ENCODE measurements around the gene HOXA4.

Gene HOXA4

GRCh38 chr7:27156916-27157701 lies 26.6 kb upstream of the HOXA4 start:
- no peak for DNase-seq

DNA sequence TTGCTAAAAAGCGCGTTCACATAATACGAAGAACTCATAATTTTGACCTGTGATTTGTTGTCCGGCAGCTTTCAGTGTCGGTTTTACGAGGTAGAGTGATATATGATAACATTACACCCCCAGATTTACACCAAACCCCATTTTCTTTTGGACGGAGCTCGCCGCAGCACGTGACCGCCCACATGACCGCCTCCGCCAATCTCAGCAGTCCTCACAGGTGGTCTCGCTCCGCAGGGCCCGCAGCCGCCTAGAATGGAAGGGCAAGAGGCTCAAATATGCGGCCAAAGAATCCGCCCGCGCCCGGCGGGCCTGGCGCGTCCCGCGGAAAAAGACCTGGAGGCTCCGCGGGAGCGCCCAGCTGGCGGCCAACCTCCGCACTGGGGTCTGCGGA lies 25.9 kb upstream of the HOXA4 start, which contains the start of gene HOXA7:
Gene HOXA7 (minus strand): TSS at position 168 of the 391 bp plus-strand sequence. CDS start 130 bp downstream, at position 38.
- DNase-seq = no peak

DNA sequence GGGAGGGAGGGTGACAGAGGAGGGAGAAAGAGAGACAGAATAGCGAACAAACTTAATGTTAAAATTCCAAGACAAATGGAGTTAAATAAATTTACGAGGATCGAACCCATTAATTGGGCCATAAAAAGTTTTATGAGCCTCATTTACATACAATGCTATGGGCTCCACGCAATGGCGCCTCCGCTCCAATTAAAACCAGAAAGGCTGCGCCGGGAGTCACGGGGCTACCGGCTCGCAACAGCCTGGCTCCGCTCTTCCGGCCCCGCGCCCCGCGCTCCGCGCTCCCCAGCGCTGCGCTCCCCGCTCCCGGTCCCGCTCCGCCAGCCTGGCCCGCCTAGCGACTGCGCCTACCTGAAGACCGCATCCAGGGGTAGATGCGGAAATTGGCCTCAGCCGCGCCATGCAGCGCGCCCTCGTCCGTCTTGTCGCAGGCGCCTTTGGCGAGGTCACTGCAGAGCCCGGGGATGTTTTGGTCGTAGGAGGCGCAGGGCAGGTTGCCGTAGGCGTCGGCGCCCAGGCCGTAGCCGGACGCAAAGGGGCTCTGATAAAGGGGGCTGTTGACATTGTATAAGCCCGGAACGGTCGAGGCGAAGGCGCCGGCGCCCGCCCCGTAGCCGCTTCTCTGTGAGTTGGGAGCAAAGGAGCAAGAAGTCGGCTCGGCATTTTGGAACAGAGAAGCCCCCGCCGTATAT lies 25.4 kb upstream of the HOXA4 start:
- no peak for DNase-seq

DNA sequence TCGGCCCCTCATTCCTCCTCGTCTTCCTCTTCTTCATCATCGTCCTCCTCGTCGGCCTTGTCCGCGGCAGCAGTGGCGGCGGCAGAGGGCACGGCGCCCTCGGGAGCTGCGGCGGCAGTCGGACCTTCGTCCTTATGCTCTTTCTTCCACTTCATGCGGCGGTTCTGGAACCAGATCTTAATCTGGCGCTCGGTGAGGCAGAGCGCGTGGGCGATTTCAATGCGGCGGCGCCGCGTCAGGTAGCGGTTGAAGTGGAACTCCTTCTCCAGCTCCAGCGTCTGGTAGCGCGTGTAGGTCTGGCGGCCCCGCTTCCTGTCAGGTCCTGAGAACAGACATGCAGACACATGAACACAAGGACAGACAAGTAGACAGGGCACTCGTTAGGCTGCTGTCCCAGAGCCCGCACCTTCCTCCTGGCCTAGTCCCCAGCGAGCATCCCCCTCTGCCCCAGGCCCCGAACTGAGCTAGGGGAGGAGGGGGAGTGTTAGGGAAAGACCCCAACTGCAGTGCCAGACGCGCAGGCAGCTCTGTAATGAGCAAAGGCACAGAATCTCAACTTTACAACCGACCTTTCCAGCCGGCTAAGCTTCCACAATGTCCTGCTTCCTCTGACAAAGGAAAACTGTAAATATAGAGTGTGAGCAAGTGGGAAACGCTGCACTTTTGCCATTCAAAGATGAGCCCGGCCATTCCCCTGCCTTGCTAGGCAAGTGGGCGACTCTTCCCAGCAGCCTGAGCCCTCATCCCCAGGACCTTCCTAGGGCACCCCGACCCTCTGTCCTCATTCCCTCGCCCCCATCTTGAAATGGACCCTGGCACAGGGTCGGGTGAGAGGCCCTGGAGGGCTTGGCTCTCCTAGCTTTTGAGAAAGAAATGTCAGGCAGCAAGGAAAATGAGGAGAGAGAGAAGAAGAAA lies 24.6 kb upstream of the HOXA4 start:
- no peak for DNase-seq

DNA sequence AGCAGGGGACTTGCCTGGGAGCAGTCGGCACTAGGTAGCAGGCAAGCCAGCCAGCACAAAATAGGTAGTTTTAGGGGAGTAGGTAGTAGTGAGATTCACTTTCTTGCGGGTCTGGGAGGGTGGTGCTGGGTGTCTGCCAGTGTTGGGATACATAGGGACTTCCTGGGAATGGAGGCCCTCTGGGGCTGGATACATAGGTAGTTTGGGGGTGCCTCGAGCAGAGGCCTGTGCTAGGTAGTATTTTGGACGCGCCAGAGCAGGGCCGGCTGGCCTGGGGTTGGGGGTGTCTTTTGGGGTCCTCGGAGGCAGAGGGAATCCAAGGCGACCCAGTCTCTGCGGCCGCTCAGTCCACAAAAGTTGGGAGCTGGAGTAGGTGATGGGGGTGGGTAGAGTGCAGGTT lies 23.8 kb upstream of the HOXA4 start:
- DNase-seq = no peak

- no peak for DNase-seq
Observed at GRCh38 chr7:27153526-27153925, 23.0 kb upstream of the HOXA4 start.

GRCh38 chr7:27152816-27153442 lies 22.4 kb upstream of the HOXA4 start:
- DNase-seq = no peak

GRCh38 chr7:27151931-27152815 lies 21.6 kb upstream of the HOXA4 start, which contains the start of gene HOXA3:
HOXA3 (minus strand) TSS chr7:27152583; CDS start chr7:27110640, 41,943 bp downstream.
- no peak for DNase-seq

DNA sequence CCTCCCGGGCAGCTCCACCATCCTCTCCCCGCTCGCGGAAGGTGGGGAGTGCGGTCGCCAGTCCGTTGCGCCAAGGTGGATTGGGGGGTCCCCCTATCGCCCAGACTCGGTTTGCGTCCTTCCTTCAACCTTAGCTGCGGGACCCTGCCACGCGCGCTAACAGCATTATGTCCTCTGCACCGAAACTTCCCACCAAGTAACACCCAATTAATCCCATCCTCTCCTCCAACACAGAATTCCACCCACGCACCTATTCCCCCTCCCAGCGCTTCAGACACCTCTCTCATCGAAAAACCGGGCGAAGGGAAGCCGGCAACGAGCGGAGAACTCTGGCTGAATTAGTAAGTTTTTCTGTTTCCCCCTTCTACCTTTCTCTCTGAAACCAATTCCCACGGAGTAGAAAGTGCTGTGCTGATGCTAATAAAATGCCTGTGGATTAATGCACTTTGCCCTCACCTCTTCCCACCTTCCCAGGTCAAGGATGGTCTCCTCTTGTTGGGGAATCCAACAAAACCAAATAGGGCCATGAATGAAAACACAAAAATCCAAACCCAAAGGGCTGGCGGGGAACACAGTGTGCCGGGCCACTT lies 20.9 kb upstream of the HOXA4 start:
- DNase-seq = no peak

DNA sequence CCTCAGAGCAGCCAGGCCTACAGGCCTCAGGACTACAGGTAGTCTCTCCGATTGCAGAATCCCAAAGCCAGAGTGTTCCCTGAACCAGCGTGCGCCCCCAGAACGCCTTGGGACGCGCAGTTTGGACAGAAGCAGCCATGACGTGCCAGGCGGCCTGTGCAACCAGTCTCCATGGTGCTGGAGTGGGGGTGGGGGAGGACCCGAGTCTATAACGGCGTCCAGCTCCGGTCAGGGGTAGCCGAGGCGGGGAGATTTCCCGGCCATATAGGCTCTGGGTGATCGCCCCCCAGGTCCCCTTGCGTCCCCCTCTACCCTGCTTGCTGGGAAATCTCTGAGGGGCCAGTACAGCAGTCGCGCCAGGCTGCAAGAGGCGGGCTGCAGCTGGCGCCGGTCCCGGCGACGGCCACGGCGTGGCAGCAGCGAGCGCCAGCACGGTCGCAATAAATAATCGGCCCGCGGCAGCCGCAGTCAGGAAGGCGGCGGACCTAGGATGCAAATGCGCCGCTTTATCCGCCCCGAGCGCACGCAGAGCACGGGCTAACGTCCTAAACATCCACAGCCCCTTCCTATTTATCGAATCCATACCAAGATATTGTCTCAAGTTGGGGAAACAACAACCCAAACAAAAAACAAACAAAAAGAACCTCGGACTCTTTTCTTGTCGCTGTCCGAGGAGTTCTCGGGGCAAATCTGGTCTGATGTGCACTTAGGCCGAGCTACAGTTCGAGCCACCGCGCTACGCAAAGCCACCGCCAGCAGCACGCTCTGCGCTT lies 20.2 kb upstream of the HOXA4 start:
- DNase-seq = no peak

DNA sequence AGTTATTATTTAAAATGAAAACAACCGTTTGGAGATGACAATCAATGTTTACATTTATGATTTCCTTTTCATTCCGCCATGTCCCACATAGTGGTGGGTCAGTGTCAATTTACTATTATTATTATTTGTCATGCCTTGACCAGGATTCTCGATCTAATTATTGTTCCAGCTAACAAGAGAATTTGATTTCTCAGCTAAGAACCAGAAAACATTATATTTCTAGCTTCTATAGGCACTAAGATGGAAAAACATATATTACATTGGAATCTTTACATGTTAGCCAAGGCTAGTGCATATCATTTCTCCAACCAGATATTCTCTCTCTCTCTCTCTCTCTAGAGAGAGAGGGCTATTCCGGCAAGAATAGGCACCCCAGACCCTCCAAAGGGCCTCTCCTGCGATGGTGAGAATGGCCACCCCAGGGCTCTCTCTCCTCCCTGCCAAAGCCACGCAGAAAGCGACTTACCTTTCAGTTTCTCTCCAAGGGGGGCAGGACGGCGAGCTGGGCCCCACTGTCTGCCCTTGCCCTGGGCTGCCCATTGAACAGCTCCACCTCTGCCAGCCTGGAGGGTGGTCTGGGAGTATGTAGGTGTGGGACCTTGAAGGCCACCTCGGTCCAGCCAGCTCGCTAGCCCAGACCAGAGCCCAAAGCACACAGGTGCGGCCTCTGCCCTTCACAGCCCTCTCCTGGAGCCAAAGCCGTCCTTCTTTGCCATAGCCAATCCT lies 19.4 kb upstream of the HOXA4 start:
- no peak for DNase-seq

DNA sequence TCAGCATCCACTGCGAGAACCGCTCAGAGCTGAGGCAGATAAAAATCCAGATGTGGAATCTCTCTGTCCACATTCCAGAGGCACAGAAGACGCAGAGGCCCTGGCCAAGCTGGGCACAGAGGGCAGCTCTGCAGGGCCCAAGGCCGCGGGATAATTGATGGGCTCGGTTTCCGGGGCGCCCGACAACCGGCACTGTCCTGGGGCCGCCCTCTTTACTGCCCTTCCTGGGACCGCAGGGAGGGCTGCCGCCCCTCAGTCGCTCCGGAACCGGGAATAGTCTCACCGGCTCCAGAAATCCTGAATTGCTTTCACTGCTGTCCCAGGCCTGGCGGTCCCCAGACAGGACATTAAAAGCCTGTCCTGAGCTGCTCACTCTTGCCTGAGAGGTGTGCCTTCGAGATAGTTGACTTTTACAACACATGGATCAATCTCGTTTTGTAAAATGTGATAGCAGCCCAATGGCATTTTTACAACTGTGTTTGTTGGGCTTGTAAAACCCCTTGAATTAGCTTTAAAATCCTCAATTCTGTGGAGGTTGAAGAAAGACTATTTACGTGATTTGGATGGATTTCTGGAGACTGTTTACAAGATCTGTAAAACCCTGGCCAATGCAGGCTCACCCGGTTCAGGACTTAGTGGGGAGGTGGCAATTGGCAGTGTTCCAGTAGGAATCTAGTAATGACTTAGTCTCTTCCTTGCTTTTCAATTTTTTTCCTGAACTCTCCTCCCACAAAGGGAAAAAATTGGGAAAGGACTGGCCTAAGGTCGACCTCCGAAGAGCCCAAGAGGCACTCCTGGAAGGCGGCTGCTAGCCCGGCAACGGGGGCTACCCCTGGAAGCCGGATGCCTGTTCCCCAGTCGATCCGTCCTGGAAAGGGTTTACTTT lies 18.4 kb upstream of the HOXA4 start:
- no peak for DNase-seq

DNA sequence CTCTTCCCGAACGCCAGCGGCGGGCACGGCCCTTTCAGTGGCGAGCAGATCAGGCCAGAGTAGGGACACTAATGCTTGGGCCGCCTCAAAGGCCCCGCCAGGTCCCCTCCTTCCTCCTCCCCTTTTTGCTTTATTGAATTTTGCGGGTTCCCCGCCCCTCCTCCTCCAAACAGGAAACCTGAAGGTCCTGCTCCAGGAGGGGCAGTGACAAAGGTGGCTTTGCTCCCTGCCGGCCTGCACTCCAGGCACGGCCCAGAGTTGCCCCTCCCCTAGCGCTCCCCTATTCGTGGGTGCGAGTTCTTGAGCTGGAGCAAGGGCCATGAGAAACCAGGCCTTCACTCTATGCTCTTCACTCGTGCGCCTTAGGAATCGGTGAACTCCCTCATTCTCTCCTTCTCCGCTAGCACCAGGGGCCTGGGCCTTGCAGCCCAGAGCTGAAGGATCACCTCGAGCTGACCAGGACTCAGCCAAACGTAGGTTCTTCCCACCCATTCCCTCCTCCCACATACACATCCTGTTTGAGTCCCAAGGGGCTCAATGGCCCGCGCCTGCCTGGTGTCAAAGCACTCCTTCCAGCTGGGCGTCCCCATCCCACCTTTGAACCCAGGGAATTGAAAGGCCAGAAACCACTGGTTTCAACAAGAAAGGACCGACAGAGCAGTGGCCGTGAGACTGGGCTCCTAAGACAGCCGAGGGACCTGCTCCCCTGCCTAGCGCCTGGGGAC lies 17.6 kb upstream of the HOXA4 start:
- DNase-seq = no peak

DNA sequence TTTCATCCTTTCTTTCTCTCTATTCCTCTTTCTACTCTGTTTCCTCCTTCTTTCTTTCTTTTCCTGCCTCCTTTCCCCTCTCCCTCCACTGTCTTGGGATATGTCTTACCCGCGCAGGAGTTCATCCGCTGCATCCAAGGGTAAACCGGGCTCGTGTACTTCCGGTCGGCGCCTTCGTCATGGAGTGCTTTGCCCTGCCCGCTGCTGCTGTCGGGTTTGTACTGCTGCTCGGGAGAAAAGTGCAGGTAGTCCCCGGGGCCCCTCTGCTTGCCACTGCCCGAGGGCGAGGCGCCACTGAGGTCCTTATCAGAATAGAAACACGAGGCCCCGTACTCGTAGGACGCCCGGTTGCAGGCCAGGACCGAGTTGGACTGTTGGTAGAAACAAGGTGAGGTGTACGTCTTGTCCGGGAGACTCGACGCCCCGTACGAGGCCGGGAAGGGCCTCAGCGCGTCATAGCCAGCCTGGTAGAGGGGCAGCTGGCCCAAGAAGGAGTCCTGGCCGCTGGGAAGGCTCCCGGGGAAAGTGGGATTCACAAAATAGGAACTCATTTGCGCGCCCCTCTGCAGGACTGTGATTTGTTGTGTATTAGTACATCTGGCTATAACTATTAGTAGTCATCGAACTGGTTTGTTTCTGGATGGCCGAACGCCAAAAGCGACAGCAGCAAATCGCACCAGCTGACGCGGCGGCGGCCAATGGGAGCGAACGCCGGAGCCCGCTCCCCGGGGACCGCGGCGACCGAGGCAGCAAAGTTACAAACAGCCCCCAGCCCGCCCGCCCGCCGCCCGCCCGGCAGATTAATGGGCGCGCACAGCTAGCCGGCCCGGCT lies 16.9 kb upstream of the HOXA4 start, which contains the start of gene HOXA6:
Gene HOXA6 (minus strand): TSS at position 576 of the 832 bp plus-strand sequence. CDS start 25 bp downstream, at position 551.
- DNase-seq = no peak

- no peak for DNase-seq
Observed at GRCh38 chr7:27146491-27147198, 16.1 kb upstream of the HOXA4 start.

DNA sequence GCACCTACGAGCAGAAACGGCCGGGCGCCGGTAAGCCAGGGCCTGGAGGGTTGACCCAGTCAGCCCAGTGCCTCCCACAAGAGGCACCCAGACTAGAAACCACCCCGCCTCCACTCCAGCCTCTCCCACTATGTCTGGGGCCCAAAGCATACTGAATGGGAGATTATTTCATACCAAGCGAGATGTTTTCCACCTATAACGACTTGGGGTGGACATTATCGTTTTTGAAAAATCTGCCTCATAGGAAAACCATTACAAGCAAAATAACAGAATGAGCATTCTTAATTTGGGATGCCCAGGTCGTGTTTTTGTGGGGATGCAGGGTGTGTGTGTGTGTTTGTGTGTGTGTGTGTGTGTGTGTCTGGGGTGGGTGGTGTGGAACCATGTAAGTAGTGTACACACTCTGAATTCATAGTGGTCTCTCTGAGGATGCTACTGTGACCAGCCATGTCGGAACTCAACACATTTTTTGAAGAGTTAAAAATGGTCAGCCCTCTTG lies 15.4 kb upstream of the HOXA4 start:
- no peak for DNase-seq

Measured in kidney glomerular epithelial cell (primary cell).